Measurements from ENCODE around the gene RLBP1.

RLBP1 gene

GRCh38 chr15:89205991-89206585, 15.3 kb downstream of the RLBP1 start:
- H3K9ac ChIP-seq (ENCODE audit: low read length) = no peak overlapping the region
- H3K4me2 ChIP-seq (ENCODE audit: low read length) = no peak overlapping the region
- H3K36me3 ChIP-seq (replicated peaks; ENCODE audit: low read depth, low read length) = no peaks in the 10 kb centered on the region
- H3K9me3 ChIP-seq (ENCODE audit: insufficient read depth, low read length) = no peaks in the 10 kb centered on the region
- no peak overlapping the region for H3K4me3 ChIP-seq (ENCODE audit: low read length)
- no peaks in the 10 kb centered on the region for H3K79me2 ChIP-seq (ENCODE audit: low read length)
- no peak overlapping the region for H3K27ac ChIP-seq (ENCODE audit: low read length)
- TF ChIP-seq EZH2phosphoT487 (IDR thresholded peaks at IDR 0.05; ENCODE audit: low read depth) (no peak), CTCF (IDR thresholded peaks at IDR 0.05; ENCODE audit: low read depth, low read length) (no peak)
- H4K20me1 ChIP-seq (ENCODE audit: insufficient read depth, low read length) = no peaks in the 10 kb centered on the region
- no peak overlapping the region for H2AFZ ChIP-seq (ENCODE audit: low read depth, low read length)
- H3K27me3 ChIP-seq (ENCODE audit: low read depth, low read length) = no peaks in the 10 kb centered on the region
- peaks cover 3% of the 10 kb centered on the region; the same call in 1 of the 2 replicates for H3K4me1 ChIP-seq (ENCODE audit: low read length)

- H3K27me3 ChIP-seq (ENCODE audit: low read depth, low read length) = no peaks in the 10 kb centered on the region
- H3K9ac ChIP-seq (ENCODE audit: low read length) = no peak overlapping the region
- H3K27ac ChIP-seq (ENCODE audit: low read length) = no peak overlapping the region
- H2AFZ ChIP-seq (ENCODE audit: low read depth, low read length) = no peak overlapping the region
- H3K36me3 ChIP-seq (replicated peaks; ENCODE audit: low read depth, low read length) = no peaks in the 10 kb centered on the region
- TF ChIP-seq EZH2phosphoT487 (IDR thresholded peaks at IDR 0.05; ENCODE audit: low read depth) (no peak), CTCF (IDR thresholded peaks at IDR 0.05; ENCODE audit: low read depth, low read length) (no peak)
- no peak overlapping the region for H3K4me2 ChIP-seq (ENCODE audit: low read length)
- no peaks in the 10 kb centered on the region for H3K9me3 ChIP-seq (ENCODE audit: insufficient read depth, low read length)
- H3K4me3 ChIP-seq (ENCODE audit: low read length) = no peak overlapping the region
- no peaks in the 10 kb centered on the region for H3K79me2 ChIP-seq (ENCODE audit: low read length)
- H4K20me1 ChIP-seq (ENCODE audit: insufficient read depth, low read length) = no peaks in the 10 kb centered on the region
- peaks cover 3% of the 10 kb centered on the region; the same call in 1 of the 2 replicates for H3K4me1 ChIP-seq (ENCODE audit: low read length)
Observed at GRCh38 chr15:89203705-89204273, 17.6 kb downstream of the RLBP1 start.

GRCh38 chr15:89201465-89202005, 19.8 kb downstream of the RLBP1 start:
- Histone ChIP-seq H3K4me2 (ENCODE audit: low read length) (no peak overlapping the region), H3K9me3 (ENCODE audit: insufficient read depth, low read length) (no peaks in the 10 kb centered on the region), H4K20me1 (ENCODE audit: insufficient read depth, low read length) (no peaks in the 10 kb centered on the region), H3K4me3 (ENCODE audit: low read length) (no peak overlapping the region), H3K4me1 (ENCODE audit: low read length) (no peaks in the 10 kb centered on the region), H3K27ac (ENCODE audit: low read length) (no peak overlapping the region), H3K9ac (ENCODE audit: low read length) (no peak overlapping the region), H3K36me3 (replicated peaks; ENCODE audit: low read depth, low read length) (peaks cover 11% of the 10 kb centered on the region), H3K27me3 (ENCODE audit: low read depth, low read length) (no peaks in the 10 kb centered on the region), H2AFZ (ENCODE audit: low read depth, low read length) (no peak overlapping the region), H3K79me2 (ENCODE audit: low read length) (no peaks in the 10 kb centered on the region)
- TF ChIP-seq EZH2phosphoT487 (IDR thresholded peaks at IDR 0.05; ENCODE audit: low read depth) (no peak), CTCF (IDR thresholded peaks at IDR 0.05; ENCODE audit: low read depth, low read length) (no peak)

- peaks cover 13% of the 10 kb centered on the region for H3K36me3 ChIP-seq (replicated peaks; ENCODE audit: low read depth, low read length)
- no peaks in the 10 kb centered on the region for H4K20me1 ChIP-seq (ENCODE audit: insufficient read depth, low read length)
- no peak overlapping the region for H3K27ac ChIP-seq (ENCODE audit: low read length)
- no peaks in the 10 kb centered on the region for H3K9me3 ChIP-seq (ENCODE audit: insufficient read depth, low read length)
- H2AFZ ChIP-seq (ENCODE audit: low read depth, low read length) = no peak overlapping the region
- H3K9ac ChIP-seq (ENCODE audit: low read length) = no peak overlapping the region
- H3K4me1 ChIP-seq (ENCODE audit: low read length) = no peaks in the 10 kb centered on the region
- no peak overlapping the region for H3K4me2 ChIP-seq (ENCODE audit: low read length)
- H3K27me3 ChIP-seq (ENCODE audit: low read depth, low read length) = no peaks in the 10 kb centered on the region
- no peak overlapping the region for H3K4me3 ChIP-seq (ENCODE audit: low read length)
- no peak for TF ChIP-seq CTCF (IDR thresholded peaks at IDR 0.05; ENCODE audit: low read depth, low read length)
- no peak for TF ChIP-seq EZH2phosphoT487 (IDR thresholded peaks at IDR 0.05; ENCODE audit: low read depth)
- no peaks in the 10 kb centered on the region for H3K79me2 ChIP-seq (ENCODE audit: low read length)
Observed at GRCh38 chr15:89200182-89200581, 21.2 kb downstream of the RLBP1 start.
